Ectodermal cell (in vitro differentiated cells): ENCODE results near the gene SPRR1B.
"Not testable (repeated sequence)": the region's sequence is repeated elsewhere in the genome, so short reads cannot be mapped to it uniquely, and the experiment has no call there.

Experiments used
- H3K27ac ChIP-seq: 2 replicates; pipeline ENCODE4 v1.7.0; 2013; ENCODE audit warnings: mild to moderate bottlenecking, low read depth, low read length; ENCODE audit not compliant: insufficient read depth, poor library complexity, severe bottlenecking
- H3K27me3 ChIP-seq: 2 replicates; pipeline ENCODE4 v1.7.0; 2013; ENCODE audit warnings: mild to moderate bottlenecking, low read length; ENCODE audit not compliant: insufficient read depth, control insufficient read depth, poor library complexity, severe bottlenecking
- H3K36me3 ChIP-seq: one replicate; pipeline ENCODE4 v1.7.0; 2013; ENCODE audit warnings: low read length; ENCODE audit not compliant: control insufficient read depth, insufficient read depth
- H3K4me1 ChIP-seq: one replicate; pipeline ENCODE4 v1.7.0; 2013; ENCODE audit warnings: low read length; ENCODE audit not compliant: control insufficient read depth, insufficient read depth
- H3K4me3 ChIP-seq: 2 replicates; pipeline ENCODE4 v1.7.0; 2013; ENCODE audit warnings: low read depth, low read length, control low read depth; ENCODE audit not compliant: insufficient read depth
- H3K9me3 ChIP-seq: 2 replicates; pipeline ENCODE4 v1.7.0; 2013; ENCODE audit warnings: mild to moderate bottlenecking, low read length, moderate library complexity; ENCODE audit not compliant: control insufficient read depth
- WGBS, 2 experiments: methylation state at CpG; one replicate each; pipeline ENCODE4 v1.1.7; 2013; ENCODE audit warnings: missing lambda C conversion rate in 2 of 2; 5-methylcytosine and 5-hydroxymethylcytosine counted together

Gene SPRR1B

GRCh38 chr1:153032677-153033308 lies 1.8 kb downstream of the SPRR1B start:
- Histone ChIP-seq H3K36me3 (no peaks in the 10 kb centered on the region), H3K4me1 (no peaks in the 10 kb centered on the region), H3K27me3 (no peaks in the 10 kb centered on the region), H3K27ac (no peak overlapping the region), H3K9me3 (no peaks in the 10 kb centered on the region), H3K4me3 (no peak overlapping the region)
- WGBS, 2 experiments: 42 to 58% methylated on average over 3 of the region's 3 CpGs

GRCh38 chr1:153035211-153035610 lies 4.2 kb downstream of the SPRR1B start:
- Histone ChIP-seq H3K9me3 (no peaks in the 10 kb centered on the region), H3K36me3 (no peaks in the 10 kb centered on the region), H3K4me3 (no peak overlapping the region), H3K27me3 (no peaks in the 10 kb centered on the region), H3K27ac (no peak overlapping the region), H3K4me1 (no peaks in the 10 kb centered on the region)
- 100% methylated on average over 1 of the region's 1 CpG; no CpG with 5 or more reads in 1 of the 2 experiments for WGBS, 2 experiments

GRCh38 chr1:153040950-153041631 lies 10.1 kb downstream of the SPRR1B start, which contains the start of gene SPRR2D:
SPRR2D (minus strand) TSS chr1:153041120; CDS start chr1:153040346, 774 bp downstream.
- H3K4me1 ChIP-seq: no peaks in the 10 kb centered on the region
- H3K4me3 ChIP-seq: no peak within 1 kb of the TSS
- WGBS, 2 experiments: 72% methylated on average over 4 of the region's 4 CpGs
- no peak within 1 kb of the TSS for H3K27ac ChIP-seq
- H3K9me3 ChIP-seq: no peaks in the 10 kb centered on the region
- H3K27me3 ChIP-seq: no peaks in the 10 kb centered on the region
- no peaks in the 10 kb centered on the region for H3K36me3 ChIP-seq

GRCh38 chr1:153049211-153049610 lies 18.2 kb downstream of the SPRR1B start:
- H3K4me3 ChIP-seq: no peak overlapping the region
- no peaks in the 10 kb centered on the region for H3K9me3 ChIP-seq
- no peak overlapping the region for H3K27ac ChIP-seq
- no peaks in the 10 kb centered on the region for H3K36me3 ChIP-seq
- 83 to 92% methylated on average over 2 of the region's 2 CpGs for WGBS, 2 experiments
- no peaks in the 10 kb centered on the region for H3K27me3 ChIP-seq
- no peaks in the 10 kb centered on the region for H3K4me1 ChIP-seq

GRCh38 chr1:153056111-153056510 lies 25.1 kb downstream of the SPRR1B start:
- H3K27me3 ChIP-seq, H3K9me3 ChIP-seq, H3K4me3 ChIP-seq, H3K36me3 ChIP-seq, H3K27ac ChIP-seq, H3K4me1 ChIP-seq: not testable (repeated sequence)
- WGBS, 2 experiments: 82 to 89% methylated on average over 3 of the region's 3 CpGs

- H3K27ac ChIP-seq: no peak within 1 kb of the TSS
- WGBS, 2 experiments: 87 to 90% methylated on average over 2 of the region's 2 CpGs
- no peaks in the 10 kb centered on the region for H3K9me3 ChIP-seq
- no peaks in the 10 kb centered on the region for H3K27me3 ChIP-seq
- H3K4me3 ChIP-seq: no peak within 1 kb of the TSS
- H3K36me3 ChIP-seq: no peaks in the 10 kb centered on the region
- H3K4me1 ChIP-seq: no peaks in the 10 kb centered on the region
Measured at GRCh38 chr1:153057375-153057774, 26.4 kb downstream of the SPRR1B start, which contains the start of gene SPRR2A. SPRR2A (minus strand) TSS chr1:153057512; CDS start chr1:153056735, 777 bp downstream.

GRCh38 chr1:153058154-153058553 lies 27.2 kb downstream of the SPRR1B start:
- no peaks in the 10 kb centered on the region for H3K9me3 ChIP-seq
- H3K4me1 ChIP-seq: no peaks in the 10 kb centered on the region
- no peaks in the 10 kb centered on the region for H3K36me3 ChIP-seq
- WGBS, 2 experiments: 100% methylated on average over 2 of the region's 2 CpGs; no CpG with 5 or more reads in 1 of the 2 experiments
- H3K27me3 ChIP-seq: no peaks in the 10 kb centered on the region
- no peak overlapping the region for H3K27ac ChIP-seq
- H3K4me3 ChIP-seq: no peak overlapping the region

- Histone ChIP-seq H3K27ac (no peak overlapping the region), H3K4me3 (no peak overlapping the region), H3K36me3 (no peaks in the 10 kb centered on the region), H3K27me3 (no peaks in the 10 kb centered on the region), H3K9me3 (no peaks in the 10 kb centered on the region), H3K4me1 (no peaks in the 10 kb centered on the region)
- WGBS, 2 experiments: 92 to 93% methylated on average over 6 of the region's 6 CpGs
Measured at GRCh38 chr1:153058826-153059784, 28.1 kb downstream of the SPRR1B start.

- Histone ChIP-seq H3K9me3 (no peaks in the 10 kb centered on the region), H3K4me1 (no peaks in the 10 kb centered on the region), H3K27me3 (no peaks in the 10 kb centered on the region), H3K36me3 (no peaks in the 10 kb centered on the region), H3K27ac (no peak overlapping the region), H3K4me3 (no peak overlapping the region)
- 78 to 83% methylated on average over 1 to 2 of the region's 2 CpGs for WGBS, 2 experiments
Measured at GRCh38 chr1:153070243-153070642, 39.2 kb downstream of the SPRR1B start.

- Histone ChIP-seq H3K27ac (no peak within 1 kb of the TSS), H3K4me1 (no peaks in the 10 kb centered on the region), H3K36me3 (no peaks in the 10 kb centered on the region), H3K9me3 (no peaks in the 10 kb centered on the region), H3K27me3 (no peaks in the 10 kb centered on the region), H3K4me3 (no peak within 1 kb of the TSS)
- 40 to 46% methylated on average over 2 of the region's 2 CpGs for WGBS, 2 experiments
Measured at GRCh38 chr1:153071511-153071910, 40.5 kb downstream of the SPRR1B start, which contains the start of gene SPRR2B. SPRR2B (minus strand) TSS chr1:153071611; CDS start chr1:153070839, 772 bp downstream.
